ENCODE data around the gene KRT78.
"Not testable (repeated sequence)": the region's sequence is repeated elsewhere in the genome, so short reads cannot be mapped to it uniquely, and the experiment has no call there.

The KRT78 gene

DNA sequence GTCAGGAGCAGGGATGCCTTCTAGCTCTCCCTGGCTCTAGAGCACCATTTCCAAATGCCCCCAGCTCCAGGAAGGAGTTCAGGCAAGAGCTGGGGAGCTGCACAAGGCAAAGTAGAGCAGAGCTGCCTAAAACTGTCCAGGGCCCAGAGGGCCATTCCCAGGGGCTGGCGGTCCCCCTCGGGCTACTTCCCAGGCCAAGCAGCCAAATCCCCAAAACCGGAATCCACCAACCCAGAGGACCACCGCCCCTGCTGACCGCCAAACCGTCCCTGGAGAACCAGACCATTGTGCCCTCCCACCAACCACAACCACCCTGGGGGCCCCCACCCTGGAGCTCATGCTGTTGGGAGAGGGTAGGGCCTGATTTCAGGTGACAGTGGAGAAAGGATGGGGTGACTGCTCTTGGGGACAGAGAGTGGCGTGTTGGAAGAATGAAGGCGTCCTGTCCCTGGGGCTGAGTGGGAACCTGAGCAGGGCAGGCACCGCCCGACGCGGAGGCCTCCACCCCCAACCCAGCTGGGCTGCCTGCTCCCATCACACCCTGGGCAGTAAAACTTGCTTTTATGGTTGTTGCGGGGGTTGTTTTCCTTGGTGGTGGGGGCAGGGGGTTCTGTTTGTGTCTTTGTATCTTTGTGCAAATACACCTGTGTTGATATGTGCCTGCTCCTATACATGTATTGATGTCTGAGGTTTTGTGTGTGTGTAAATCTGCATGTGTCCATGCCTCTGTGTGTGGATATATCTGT is 24.0 kb upstream of the KRT78 start:
- no peak for DNase-seq (ENCODE audit: low read depth in 2 of 2)

DNA sequence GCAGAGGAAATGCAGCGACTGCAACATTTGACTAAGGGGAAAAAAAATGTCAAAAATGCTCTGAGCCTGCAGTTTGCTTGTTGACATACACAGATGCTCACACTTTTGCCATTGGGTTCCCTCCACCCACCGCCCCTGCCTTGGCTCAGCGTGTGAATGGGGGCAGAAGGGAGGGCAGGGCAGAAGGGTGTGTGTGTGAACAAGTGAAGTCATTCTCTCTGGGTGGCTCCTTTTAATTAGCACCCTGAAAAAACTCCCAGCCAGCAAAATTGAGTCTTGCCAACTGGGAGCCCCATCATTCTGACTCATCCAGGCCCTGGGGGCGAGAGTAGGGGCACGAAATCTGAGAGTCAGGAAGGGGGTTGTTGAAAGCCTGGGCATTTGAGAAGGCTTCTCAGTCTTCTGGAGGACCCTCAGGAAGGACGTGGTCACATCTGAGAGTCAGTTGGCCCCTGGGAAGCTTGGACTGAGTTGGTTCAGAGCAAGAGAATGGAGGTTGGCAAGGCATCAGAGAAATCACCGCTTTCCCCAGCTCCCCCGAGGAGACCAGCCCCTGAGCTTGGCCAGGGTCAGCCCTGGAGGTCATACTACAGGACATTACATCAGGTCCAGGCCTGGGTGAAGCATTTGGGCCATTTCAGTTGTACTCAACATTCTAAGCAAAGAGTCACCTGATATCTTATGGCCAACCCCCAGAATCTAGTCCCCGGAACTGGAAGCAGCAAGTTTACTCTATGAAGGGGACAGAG is 22.7 kb upstream of the KRT78 start:
- no peak for DNase-seq (ENCODE audit: low read depth in 2 of 2)

- DNase-seq (ENCODE audit: low read depth in 2 of 2): peak; percentile 55 to 69
These were observed 21.8 kb upstream of the KRT78 start for GRCh38 chr12:52870361-52871290.

GRCh38 chr12:52867642-52868041 is 18.8 kb upstream of the KRT78 start:
- no peak for DNase-seq (ENCODE audit: low read depth in 2 of 2)

GRCh38 chr12:52867152-52867551 is 18.4 kb upstream of the KRT78 start:
- no peak for DNase-seq (ENCODE audit: low read depth in 2 of 2)

GRCh38 chr12:52865090-52865944 is 16.5 kb upstream of the KRT78 start:
- DNase-seq (ENCODE audit: low read depth in 2 of 2): no peak

GRCh38 chr12:52862023-52862422 is 13.2 kb upstream of the KRT78 start:
- no peak for DNase-seq (ENCODE audit: low read depth in 2 of 2)

- no peak for DNase-seq (ENCODE audit: low read depth in 2 of 2)
These were observed 12.7 kb upstream of the KRT78 start for GRCh38 chr12:52861511-52861910.

- no peak for DNase-seq (ENCODE audit: low read depth in 2 of 2)
These were observed 11.5 kb upstream of the KRT78 start for GRCh38 chr12:52860102-52860823.

DNA sequence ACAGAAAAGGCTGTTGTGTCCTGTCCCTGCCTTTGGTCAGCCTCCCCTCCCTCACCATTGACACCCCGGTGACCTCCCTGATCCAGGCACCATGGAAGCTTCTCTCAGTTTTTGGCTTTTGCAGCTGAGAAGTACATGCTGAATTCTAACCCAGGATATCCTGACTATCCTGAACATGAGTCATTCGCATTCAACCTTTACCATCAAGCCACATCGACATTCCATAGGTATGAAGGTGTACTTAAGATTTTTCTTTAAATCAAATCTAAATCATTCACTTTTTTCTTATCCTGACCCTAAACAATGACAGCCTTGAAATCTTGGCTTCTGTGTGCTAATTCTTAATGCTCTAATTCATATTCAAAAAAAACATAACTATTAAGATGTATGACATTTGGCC is 8.7 kb upstream of the KRT78 start:
- no peak for DNase-seq (ENCODE audit: low read depth in 2 of 2)

DNA sequence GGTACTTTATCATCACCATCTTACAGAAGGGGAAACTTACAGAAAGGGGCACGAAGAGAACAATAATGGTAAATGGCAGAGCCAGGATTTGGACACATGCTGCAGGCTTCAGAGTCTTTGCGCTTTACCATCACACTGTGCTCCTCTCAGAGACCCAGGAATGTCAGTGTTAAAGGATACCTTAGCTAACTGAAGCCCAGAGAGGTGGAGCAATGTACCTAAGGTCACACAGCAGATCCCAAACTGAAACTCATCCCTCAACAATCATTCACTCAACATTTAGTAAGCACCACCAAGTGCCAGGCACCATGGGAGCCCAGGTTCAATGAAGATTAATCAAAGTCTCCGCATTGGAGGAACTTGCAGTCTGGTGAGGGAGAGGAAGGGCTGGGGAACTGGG is 8.0 kb upstream of the KRT78 start:
- DNase-seq (ENCODE audit: low read depth in 2 of 2): no peak

GRCh38 chr12:52856077-52856476 is 7.3 kb upstream of the KRT78 start:
- DNase-seq (ENCODE audit: low read depth in 2 of 2): not testable (repeated sequence)

GRCh38 chr12:52851787-52852186 is 3.0 kb upstream of the KRT78 start:
- DNase-seq (ENCODE audit: low read depth in 2 of 2): no peak

DNA sequence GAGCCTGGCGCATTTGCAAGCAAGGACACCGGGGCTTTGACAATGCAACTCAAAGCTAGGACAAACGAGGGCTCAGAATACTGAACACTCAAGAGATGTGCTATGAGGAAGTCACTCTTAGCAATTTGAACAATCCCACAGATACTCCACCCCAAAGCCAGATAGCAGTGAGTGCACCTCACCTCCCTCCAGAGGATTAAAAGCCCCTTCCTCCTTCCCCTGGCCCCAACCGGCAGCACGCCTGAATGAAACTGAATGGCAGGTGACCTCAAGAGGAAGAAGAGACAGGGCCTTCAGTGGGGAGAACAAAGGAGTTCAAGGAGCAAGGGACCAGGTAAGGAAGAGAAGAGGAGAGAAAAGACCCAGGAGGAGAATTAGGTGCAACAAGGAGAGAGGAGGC is 1.9 kb upstream of the KRT78 start:
- no peak for DNase-seq (ENCODE audit: low read depth in 2 of 2)

- no peak for DNase-seq (ENCODE audit: low read depth in 2 of 2)
These were observed 717 bp upstream of the KRT78 start for GRCh38 chr12:52849511-52849910.

DNA sequence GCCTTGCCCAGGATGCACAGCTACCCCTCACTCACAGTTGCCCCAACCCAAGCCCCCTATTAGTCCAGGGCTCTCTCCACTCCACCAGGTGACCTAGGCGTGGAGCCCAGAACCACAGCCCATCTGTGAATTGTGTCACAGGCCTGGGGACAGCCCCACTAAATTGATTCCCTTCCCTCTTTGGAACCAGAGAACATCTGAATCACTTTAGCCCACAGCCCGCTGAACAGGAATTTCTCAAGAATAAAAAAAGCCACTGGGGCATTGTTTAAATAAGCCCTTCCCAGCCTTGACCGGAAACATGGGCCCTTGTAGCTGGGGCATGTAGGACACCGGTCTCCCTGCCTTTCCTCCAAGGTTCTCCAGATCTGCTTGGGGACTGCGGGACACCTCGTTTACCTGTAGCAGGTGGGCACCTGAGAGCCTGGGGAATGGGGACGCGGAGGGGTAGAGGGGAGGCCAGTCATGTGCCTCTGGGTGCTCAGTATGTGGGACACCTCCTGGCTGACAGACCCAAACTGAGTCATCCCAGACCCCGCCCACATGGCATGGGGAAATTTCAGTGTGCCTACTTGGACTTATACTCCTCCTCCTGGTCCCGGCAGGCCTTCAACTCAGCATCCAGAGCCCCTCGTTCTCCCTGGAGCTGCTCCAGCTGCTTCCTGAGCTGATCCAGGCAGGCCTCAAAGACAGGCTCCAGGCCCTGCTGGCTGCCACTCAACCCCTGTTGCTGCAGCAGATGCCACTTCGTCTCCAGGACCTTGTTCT is 1.3 kb downstream of the KRT78 start:
- DNase-seq (ENCODE audit: low read depth in 2 of 2): no peak

DNA sequence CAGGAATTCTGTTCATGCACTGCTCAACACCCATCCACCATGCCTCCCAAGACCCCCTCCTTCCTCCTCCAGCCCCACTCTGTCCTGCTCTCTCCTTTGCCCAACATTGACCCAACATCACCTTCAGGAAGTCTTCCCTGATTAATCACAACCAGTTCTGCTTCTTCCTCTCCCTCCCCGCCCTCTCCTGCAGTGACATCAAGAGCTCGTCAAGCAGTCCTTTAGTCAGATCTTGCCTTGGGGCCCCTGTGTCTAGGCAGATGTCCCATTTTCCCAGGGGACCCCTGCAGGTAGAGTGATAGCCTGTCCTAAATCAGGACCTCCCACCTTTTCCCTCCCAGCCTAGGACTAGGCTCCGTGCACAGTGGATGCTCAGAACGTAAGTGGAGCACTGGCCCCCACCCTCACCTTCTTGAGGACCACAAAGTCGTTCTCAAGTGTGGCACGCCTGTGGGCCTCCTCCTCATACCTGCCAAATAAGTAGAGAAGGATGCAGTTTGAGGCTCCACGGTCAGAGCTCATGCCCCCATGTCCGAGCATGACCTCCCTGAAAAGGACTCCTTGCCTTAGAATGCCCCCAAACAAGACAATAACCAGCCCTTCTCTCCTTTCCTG is 2.3 kb downstream of the KRT78 start:
- DNase-seq (ENCODE audit: low read depth in 2 of 2): no peak

- DNase-seq (ENCODE audit: low read depth in 2 of 2): no peak
These were observed 2.8 kb downstream of the KRT78 start for GRCh38 chr12:52845946-52846345.

DNA sequence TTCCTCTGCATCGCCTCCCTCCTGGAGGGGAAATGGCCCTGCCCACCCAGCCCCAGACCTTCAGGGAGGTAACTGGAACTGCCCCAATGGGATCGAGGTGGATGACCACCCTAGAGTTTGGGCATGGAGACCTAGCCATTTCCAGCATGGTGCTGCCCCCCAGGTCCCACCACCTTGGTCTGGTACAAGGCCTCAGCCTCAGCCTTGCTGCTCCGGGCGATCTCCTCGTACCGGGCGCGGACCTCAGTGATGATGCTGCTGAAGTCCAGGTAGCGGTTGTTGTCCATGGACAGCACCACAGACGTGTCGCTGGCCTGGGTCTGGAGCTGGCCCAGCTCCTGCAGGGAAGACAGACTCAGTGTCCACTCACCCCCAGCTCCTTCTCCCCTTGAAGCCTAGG is 4.4 kb downstream of the KRT78 start:
- DNase-seq (ENCODE audit: low read depth in 2 of 2): no peak
